HG02642 (cell line): ENCODE measurements around the gene AKT1S1.
A peak's percentile ranks its signal among the peaks of the same experiment; 100 is the strongest.

Experiments
- ATAC-seq: cut with Tn5 transposase; IDR thresholded peaks from one replicate; pipeline ENCODE4 v1.9.1; 2021; ENCODE audit warnings: mild to moderate bottlenecking; ENCODE audit not compliant: unreplicated experiment, poor library complexity

AKT1S1 gene

GRCh38 chr19:49908480-49909420 lies 31.6 kb upstream of the AKT1S1 start:
- no peak for ATAC-seq

DNA sequence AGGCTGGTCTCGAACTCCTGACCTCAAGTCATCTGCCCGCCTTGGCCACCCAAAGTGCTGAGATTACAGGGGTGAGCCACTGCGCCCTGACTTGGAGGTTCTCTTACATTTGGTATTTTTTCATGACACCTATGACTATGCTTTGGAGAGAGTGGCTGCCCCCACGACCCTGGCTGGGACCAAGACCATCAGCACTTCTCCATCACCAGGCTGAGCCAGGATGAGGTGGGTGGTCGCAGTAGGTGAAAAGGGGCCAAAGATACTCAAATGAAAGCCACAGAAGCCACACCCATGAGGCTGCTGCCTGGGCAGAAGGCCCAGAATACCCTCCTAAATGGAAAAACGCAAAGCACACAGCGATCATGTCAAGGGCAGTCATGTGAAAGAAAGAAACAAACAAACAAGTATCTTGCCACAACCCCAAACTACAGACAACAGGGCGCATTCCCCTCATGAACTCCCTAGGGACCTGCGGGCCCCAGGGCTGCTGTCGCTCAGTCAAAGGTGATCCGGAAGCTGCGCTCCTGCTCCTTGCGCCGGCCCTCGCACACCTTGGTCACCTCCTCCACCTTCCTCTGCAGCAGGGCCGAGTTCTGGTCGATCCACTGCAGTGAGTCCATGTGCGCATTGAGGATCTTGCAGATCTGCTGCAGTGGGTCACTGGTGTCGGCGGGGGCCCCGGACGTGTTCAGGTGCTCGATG lies 30.7 kb upstream of the AKT1S1 start:
- ATAC-seq = peak; percentile 32

GRCh38 chr19:49906879-49907564 lies 29.9 kb upstream of the AKT1S1 start:
- ATAC-seq = no peak

DNA sequence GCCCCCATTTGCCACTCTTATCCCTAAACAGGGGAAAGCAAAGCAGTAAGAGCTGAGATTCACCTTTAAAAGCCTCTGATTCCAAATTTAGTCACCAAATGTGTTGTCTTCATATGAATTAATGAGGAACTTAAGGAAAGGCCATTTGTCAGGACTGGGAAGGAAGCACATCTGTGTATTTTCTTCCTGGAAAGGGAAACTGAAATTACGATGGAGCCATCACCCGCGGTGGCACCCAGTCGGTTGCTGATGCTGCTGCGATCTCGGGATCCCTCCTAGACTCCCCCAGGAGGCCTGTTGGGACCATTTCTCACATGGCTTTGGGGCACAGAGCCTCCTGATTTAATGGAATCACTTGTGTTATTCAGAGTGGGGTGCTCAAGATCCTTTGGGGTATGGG lies 27.0 kb upstream of the AKT1S1 start:
- ATAC-seq = no peak

GRCh38 chr19:49896863-49897621 lies 19.9 kb upstream of the AKT1S1 start, which contains the start of gene IL4I1:
TSS of gene IL4I1 (minus strand) at chr19:49896887. CDS start at chr19:49896160, 727 bp downstream.
- peak; percentile 41 for ATAC-seq

GRCh38 chr19:49895566-49896297 lies 18.6 kb upstream of the AKT1S1 start:
- no peak for ATAC-seq

DNA sequence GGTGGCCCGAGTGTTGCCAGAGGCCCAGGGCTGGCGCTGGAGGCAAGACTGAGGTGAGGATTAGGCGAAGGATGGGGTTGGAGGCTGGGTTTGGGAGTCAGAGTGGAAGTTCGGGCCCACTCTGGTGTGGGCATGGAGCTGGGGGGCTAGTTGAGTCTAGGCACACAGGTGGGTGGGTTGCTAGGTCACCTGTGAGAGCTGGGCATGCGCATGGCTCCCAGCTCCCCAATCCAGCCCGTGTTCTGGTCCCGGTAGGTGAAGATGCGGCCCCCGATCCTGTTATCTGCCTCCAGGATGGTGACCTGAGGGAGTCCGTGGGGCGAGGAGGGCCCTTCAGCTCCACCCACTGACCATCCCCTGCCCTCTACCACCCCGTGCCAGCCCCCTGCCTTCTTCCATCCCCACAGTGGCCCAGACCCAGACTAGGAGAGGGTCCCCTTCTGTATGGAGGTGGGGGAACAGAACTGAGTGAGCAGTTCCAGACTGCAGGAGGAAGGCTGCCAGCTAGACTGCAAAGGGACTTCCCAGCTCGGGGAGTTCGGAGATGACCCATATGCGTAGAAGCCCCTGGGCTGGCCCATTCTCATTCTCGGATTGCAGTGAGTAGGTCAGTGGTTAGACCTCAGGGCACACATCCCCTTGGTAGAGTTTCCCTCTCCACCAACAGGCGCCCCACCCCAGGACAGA lies 17.9 kb upstream of the AKT1S1 start:
- ATAC-seq = no peak

DNA sequence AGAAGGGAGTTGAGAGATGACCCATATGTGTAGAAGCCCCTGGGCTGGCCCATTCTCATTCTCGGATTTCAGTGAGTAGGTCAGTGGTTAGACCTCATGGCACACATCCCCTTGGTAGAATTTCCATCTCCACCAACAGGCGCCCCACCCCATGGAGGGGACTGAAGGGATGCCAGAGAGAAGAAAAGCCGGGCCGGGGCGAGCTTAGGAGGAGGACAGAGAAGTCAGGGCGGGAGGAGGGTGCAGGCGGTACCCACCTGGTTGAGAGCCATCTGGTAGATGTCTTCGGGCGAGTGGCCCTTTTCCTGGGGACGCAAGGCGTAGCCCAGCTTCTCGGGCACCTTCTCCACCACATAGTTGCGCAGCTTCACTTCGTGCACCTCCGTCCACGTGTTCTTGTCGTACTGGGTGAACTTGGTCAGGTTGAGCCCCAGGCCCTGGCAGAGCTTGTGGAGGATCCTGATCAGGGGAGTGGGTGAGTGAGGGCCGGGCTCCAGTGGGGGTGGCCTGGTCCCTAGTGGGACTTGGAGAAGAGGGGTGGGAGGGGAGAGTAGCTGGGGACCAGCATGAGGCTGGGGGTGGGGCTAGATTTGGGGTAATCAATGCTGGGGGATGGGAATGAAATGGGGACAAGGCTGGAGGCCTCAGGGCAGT lies 17.0 kb upstream of the AKT1S1 start:
- no peak for ATAC-seq

- no peak for ATAC-seq
Observed at GRCh38 chr19:49892716-49893115, 15.6 kb upstream of the AKT1S1 start.

GRCh38 chr19:49891393-49891792 lies 14.2 kb upstream of the AKT1S1 start:
- ATAC-seq = no peak

DNA sequence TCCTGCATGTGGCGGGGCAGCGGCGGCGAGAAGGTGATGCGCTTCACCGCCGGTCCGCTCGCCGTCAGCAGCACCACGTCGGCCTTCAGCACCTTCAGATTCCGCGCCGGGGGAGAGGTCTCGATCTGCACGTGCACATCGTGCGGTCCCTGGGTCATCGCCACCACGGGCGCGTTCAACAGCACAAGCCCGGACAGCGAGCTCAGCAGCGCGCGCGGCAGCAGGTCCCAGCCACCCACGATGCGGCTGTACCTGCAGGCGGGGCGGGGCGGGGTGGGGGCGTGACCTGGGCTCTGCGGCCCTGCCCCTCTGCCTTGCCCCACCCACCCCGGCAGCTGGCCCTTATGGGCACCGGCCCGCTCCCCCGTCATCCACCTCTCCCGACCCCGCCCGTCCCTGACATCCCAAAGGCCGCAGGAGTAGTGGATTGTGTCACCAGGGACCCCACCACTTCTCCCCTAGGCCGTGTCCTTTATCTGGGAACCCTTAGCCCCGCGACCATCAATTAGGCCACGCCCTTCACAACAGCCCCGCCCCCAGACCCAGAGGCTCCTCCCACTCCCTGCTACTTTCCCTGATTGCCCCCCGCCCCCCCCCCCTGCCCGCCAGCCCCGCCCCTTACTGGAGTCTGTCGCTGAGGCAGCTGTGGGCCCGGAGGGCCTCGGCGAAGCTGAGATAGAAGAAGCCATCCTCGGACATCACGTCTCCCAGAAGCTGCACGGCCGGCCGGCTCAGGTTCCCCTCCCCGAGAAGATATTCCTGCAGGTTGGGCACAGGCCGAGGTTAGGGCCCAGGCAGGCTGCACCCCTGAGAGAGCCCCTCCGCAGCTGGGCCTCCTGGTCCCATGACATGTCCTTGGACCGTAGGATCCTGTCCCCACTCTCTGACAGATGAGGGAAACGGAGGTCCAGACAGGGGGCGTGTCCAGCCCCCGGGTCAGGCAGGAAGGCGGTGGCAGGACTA lies 13.5 kb upstream of the AKT1S1 start:
- no peak for ATAC-seq

GRCh38 chr19:49889687-49890348 lies 12.7 kb upstream of the AKT1S1 start:
- ATAC-seq = no peak

DNA sequence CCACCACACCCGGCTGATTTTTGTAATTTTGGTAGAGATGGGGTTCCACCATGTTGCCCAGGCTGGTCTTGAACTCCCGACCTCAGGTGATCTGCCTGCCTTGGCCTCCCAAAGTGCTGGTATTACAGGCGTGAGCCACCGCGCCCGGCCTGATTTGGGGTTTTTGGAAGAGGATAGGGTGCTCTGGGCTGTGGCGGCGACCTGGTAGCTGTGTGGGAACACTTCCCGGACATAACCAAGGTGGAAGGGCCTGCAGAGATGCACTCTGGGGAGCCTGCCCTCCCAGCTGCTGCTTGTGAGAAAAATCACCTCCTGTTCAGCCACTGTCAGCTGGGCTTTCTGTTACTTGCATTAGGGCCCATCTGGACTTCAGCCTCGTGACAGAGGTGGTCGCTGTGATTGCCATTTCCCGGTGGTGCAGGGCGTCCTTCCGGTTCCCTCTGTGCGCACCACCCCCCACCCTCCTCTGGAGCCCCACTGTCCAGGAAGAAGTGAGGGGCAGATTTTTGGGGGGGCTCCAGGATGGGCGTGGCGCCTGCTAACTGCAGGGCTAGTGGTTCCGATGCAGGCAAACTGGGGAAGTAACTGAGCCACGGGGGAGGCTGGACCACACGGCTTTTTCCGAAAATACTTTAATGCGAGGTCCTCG lies 12.0 kb upstream of the AKT1S1 start:
- ATAC-seq = no peak

GRCh38 chr19:49888510-49888824 lies 11.3 kb upstream of the AKT1S1 start:
- ATAC-seq = no peak

DNA sequence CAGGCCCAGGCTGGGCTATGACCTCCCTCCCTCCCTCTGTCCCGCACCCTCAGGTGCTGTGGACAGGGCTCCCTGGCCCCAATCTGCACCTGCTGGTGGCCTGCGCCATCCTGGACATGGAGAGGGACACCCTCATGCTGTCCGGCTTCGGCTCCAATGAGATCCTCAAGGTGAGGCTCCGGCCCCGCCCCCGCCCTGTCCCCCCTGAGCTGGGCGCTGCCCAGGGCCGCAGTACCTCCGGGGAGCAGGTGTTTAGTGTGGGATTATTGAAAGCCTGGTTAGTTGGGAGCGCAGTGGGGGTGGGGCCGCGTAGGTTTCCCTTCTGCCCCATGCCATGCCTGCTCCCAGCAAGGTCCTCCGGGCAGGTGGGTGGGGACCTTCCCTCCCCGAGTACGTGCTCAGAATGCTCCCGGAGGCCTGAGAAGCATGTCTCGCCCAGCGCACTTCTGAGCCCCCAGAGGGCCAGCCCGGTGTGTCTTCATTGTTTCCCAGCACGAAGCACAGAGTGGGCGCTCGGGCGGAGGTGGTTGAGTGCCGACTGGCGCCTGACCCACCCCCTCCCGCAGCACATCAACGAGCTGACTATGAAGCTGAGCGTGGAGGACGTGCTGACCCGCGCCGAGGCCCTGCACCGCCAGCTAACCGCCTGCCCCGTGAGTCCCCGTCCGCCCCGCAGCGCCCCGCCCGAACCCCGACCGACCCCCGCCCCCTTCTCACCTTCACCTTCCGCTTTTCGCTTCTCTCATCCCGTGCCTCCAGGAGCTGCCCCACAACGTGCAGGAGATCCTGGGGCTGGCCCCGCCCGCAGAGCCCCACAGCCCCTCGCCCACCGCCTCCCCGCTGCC lies 10.7 kb upstream of the AKT1S1 start:
- no peak for ATAC-seq
